Ascending aorta (tissue), 2 donors: ENCODE results near the gene PPM1D. TPM values are rescaled to one million over a fixed set of nuclear protein-coding genes. Genes with fewer than 3 reads are reported as not detected.

ENCODE experiments used
- DNase-seq, 2 donors: peaks; one replicate each; pipeline ENCODE4 v3.0.0-alpha.2; 2019; ENCODE audit warnings: low spot score in 2 of 2
- H3K27ac ChIP-seq, 2 donors: fragments of 200-600 bp; sonication (generic); one replicate each; pipeline ENCODE4 v1.5.1; 2016 to 2017; ENCODE audit warnings: mild to moderate bottlenecking in 1 of 2
- H3K27me3 ChIP-seq: fragments of 200-600 bp; sonication (generic); one replicate; pipeline ENCODE4 v1.5.1; 2017
- H3K36me3 ChIP-seq, 2 donors: fragments of 200-600 bp; sonication (generic); one replicate each; pipeline ENCODE4 v1.5.1; 2016
- H3K4me1 ChIP-seq, 2 donors: fragments of 200-600 bp; sonication (generic); one replicate each; pipeline ENCODE4 v1.5.1; 2016 to 2017; ENCODE audit warnings: mild to moderate bottlenecking in 1 of 2
- H3K4me3 ChIP-seq, 2 donors: fragments of 200-600 bp; sonication (generic); one replicate each; pipeline ENCODE4 v1.5.1; 2016 to 2017; ENCODE audit warnings: mild to moderate bottlenecking in 1 of 2
- H3K9me3 ChIP-seq, 2 donors: fragments of 200-600 bp; sonication (generic); one replicate each; pipeline ENCODE4 v1.5.1; 2016
- CTCF ChIP-seq, 3 experiments: fragments of 200-600 bp in 2 of 3; fragments of 450-650 bp in 1 of 3; sonication (generic) in 2 of 3; IDR thresholded peaks; one replicate each; pipeline ENCODE4 v1.5.1; 2016 to 2019; ENCODE audit warnings: antibody characterized with exemption in 3 of 3, mild to moderate bottlenecking in 1 of 3, moderate library complexity in 1 of 3
- intact Hi-C: fragments of 100-400 bp; cut with DNase I; formaldehyde crosslinking; loops from one replicate; pipeline ENCODE4 v1.15.1; 2023
- total RNA-seq: library from RNA; depleted of rRNA; stranded (reverse); fragments of >200 nt; gene quantifications from one replicate; pipeline ENCODE4 v1.1.0, GENCODE V29; 2016

Gene PPM1D
- total RNA-seq, 1 donor from 2014 or later = 6.0 TPM

DNA sequence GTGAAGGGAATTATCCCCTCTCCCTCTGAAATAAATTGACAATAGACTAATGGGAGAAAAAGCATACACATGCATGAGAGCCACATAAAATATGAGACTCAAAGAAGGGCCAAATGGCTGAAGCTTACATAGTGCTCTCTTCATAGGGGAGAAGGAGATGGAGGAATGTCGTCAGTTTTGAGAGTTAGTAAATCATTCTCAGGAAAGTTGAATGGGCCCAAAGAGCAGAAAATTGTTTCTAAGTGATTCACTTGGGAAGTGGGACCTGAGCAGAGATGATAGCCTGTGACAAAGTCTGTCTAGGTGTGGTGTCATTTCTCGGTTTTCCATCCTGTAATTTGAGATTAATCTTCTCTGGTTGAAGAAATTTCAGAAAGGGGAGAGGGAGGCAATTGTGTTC is 112.7 kb downstream of the PPM1D start:
- Histone ChIP-seq H3K9me3 (no peaks in the 10 kb centered on the region), H3K36me3 (peaks cover 7 to 21% of the 10 kb centered on the region in 2 donors), H3K27ac (no peak overlapping the region), H3K4me1 (no peaks in the 10 kb centered on the region), H3K4me3 (no peak overlapping the region), H3K27me3 (no peaks in the 10 kb centered on the region)
- intact Hi-C loops = no loop called here
- no peak for DNase-seq
- TF ChIP-seq CTCF (IDR thresholded peaks at IDR 0.05) = no peak

DNA sequence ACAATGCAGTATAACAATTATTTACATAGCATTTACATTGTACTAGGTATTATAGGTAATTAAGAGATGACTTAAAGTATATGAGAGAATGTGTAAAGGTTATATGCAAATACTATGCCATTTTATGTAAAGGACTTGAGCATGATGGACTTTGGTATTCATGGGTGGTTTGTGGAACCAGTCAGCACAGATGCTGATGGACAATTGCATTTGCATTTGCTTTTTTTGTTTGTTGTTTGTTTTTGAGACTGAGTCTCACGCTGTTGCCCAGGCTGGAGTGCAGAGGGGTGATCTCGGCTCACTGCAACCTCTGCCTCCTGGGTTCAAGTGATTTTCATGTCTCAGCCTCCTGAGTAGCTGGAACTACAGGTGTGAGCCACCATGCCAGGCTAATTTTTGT is 113.6 kb downstream of the PPM1D start:
- H3K9me3 ChIP-seq = no peaks in the 10 kb centered on the region
- H3K36me3 ChIP-seq = peaks cover 3 to 12% of the 10 kb centered on the region in 2 donors
- no peak for DNase-seq
- H3K4me3 ChIP-seq = no peak overlapping the region
- no peak for TF ChIP-seq CTCF (IDR thresholded peaks at IDR 0.05)
- intact Hi-C loops = no loop called here
- H3K4me1 ChIP-seq = no peaks in the 10 kb centered on the region
- no peaks in the 10 kb centered on the region for H3K27me3 ChIP-seq
- no peak overlapping the region for H3K27ac ChIP-seq

Other genes with a start within 250 kb of the PPM1D start
- 11.9 TPM for gene USP32, start 208.1 kb upstream of the PPM1D start, total RNA-seq
- gene CHCT1, start 177.7 kb upstream of the PPM1D start, total RNA-seq = not detected
- gene APPBP2, start 74.0 kb upstream of the PPM1D start, total RNA-seq = 8.6 TPM
- gene BCAS3, start 77.7 kb downstream of the PPM1D start, total RNA-seq = 75.9 TPM